Sigmoid colon (tissue), 7 donors: ENCODE results near the gene PIGB. TPM values are rescaled to one million over a fixed set of nuclear protein-coding genes. Genes with fewer than 3 reads are reported as not detected.
"Not testable (repeated sequence)": the region's sequence is repeated elsewhere in the genome, so short reads cannot be mapped to it uniquely, and the experiment has no call there.

Experiments
- DNase-seq: peaks from one replicate; pipeline ENCODE4 v3.0.0-alpha.2; 2019
- H3K27ac ChIP-seq, 4 donors: fragments of 200-600 bp; sonication (generic); one replicate each; pipeline ENCODE4 v1.5.1; 2016 to 2019; ENCODE audit warnings: mild to moderate bottlenecking in 1 of 4
- H3K27me3 ChIP-seq, 3 donors: fragments of 200-600 bp; sonication (generic); one replicate each; pipeline ENCODE4 v1.5.1; 2019; ENCODE audit warnings: mild to moderate bottlenecking in 1 of 3
- H3K36me3 ChIP-seq, 4 donors: fragments of 200-600 bp; sonication (generic); one replicate each; pipeline ENCODE4 v1.5.1; 2016 to 2019
- H3K4me1 ChIP-seq, 4 donors: fragments of 200-600 bp; sonication (generic); one replicate each; pipeline ENCODE4 v1.5.1; 2017 to 2019
- H3K4me3 ChIP-seq, 4 donors: fragments of 200-600 bp; sonication (generic); one replicate each; pipeline ENCODE4 v1.5.1; 2017 to 2019; ENCODE audit warnings: mild to moderate bottlenecking in 2 of 4, moderate library complexity in 1 of 4
- H3K9me3 ChIP-seq, 4 donors: fragments of 200-600 bp in 3 of 4; sonication (generic) in 3 of 4; one replicate each; pipeline versions ENCODE4 v1.5.1 to v1.6.1; 2013 to 2019
- CTCF ChIP-seq, 4 experiments: fragments of 450-650 bp in 3 of 4; fragments of 200-600 bp in 1 of 4; IDR thresholded peaks; one replicate each; pipeline ENCODE4 v1.5.1; 2016 to 2019; ENCODE audit warnings: antibody characterized with exemption in 4 of 4, mild to moderate bottlenecking in 3 of 4, moderate library complexity in 2 of 4
- EP300 ChIP-seq, 4 donors: sonication (generic); formaldehyde crosslinking; IDR thresholded peaks; one replicate each; pipeline ENCODE4 v1.6.1; 2017; ENCODE audit warnings: antibody characterized with exemption in 4 of 4
- POLR2A ChIP-seq, 2 donors: fragments of 450-650 bp; IDR thresholded peaks; one replicate each; pipeline ENCODE4 v1.6.1; 2016; ENCODE audit warnings: antibody characterized with exemption in 2 of 2, mild to moderate bottlenecking in 2 of 2, moderate library complexity in 2 of 2
- POLR2AphosphoS5 ChIP-seq, 4 donors: sonication (generic); formaldehyde crosslinking; IDR thresholded peaks; one replicate each; pipeline ENCODE4 v1.6.1; 2017; ENCODE audit warnings: antibody characterized with exemption in 4 of 4
- WGBS, 2 donors: extraction: QIAGEN DNeasy Blood & Tissue Kit; methylation state at CpG; one replicate each; pipeline ENCODE4 v1.1.7; 2013; 5-methylcytosine and 5-hydroxymethylcytosine counted together
- intact Hi-C: fragments of 100-400 bp; cut with DNase I; formaldehyde crosslinking; loops from one replicate; pipeline ENCODE4 v1.15.1; 2023
- polyA plus RNA-seq, 3 donors: library from polyadenylated mRNA; stranded (reverse); fragments of 200-250 nt; gene quantifications; one replicate each; pipeline ENCODE4 v1.2.3, GENCODE V29; 2013
- total RNA-seq, 4 donors: library from RNA; depleted of rRNA; stranded (reverse); fragments of >200 nt; gene quantifications; one replicate each; pipeline ENCODE4 v1.1.0, GENCODE V29; 2016
- donor health status: healthy with polysubstance abuse.
- donor health status: Bipolar disorder and iron deficiency.
- donor health status: healthy.

The PIGB gene
- total and polyA plus RNA-seq, 7 donors = 3.9 to 13.6 (median 6.3) TPM

- H3K27ac ChIP-seq = peak overlapping the region in 3 of 4 donors; percentile 24 to 60 (median 53)
- 68 to 74% methylated on average over 5 of the region's 5 CpGs for WGBS, 2 donors
- no peak overlapping the region for H3K4me3 ChIP-seq
- intact Hi-C loops = no loop called here
- DNase-seq = no peak
- H3K9me3 ChIP-seq = no peaks in the 10 kb centered on the region
- no peaks in the 10 kb centered on the region for H3K27me3 ChIP-seq
- H3K36me3 ChIP-seq = no peaks in the 10 kb centered on the region
- H3K4me1 ChIP-seq = peaks cover 0 to 25% (median 13%) of the 10 kb centered on the region in 4 donors
- TF ChIP-seq CTCF (IDR thresholded peaks at IDR 0.05) (no peak), POLR2A (IDR thresholded peaks at IDR 0.05) (no peak), EP300 (IDR thresholded peaks at IDR 0.05) (no peak), POLR2AphosphoS5 (IDR thresholded peaks at IDR 0.05) (no peak)
Measured at GRCh38 chr15:55282284-55282833, 36.7 kb upstream of the PIGB start.

- Histone ChIP-seq H3K9me3 (no peaks in the 10 kb centered on the region), H3K36me3 (no peaks in the 10 kb centered on the region), H3K4me1 (peaks cover 0 to 27% (median 12%) of the 10 kb centered on the region in 4 donors), H3K27ac (peak overlapping the region in 1 of 4 donors; percentile 53), H3K4me3 (no peak overlapping the region), H3K27me3 (no peaks in the 10 kb centered on the region)
- no peak for DNase-seq
- TF ChIP-seq EP300 (IDR thresholded peaks at IDR 0.05) (no peak), CTCF (IDR thresholded peaks at IDR 0.05) (no peak), POLR2AphosphoS5 (IDR thresholded peaks at IDR 0.05) (no peak)
- 80% methylated on average over 6 of the region's 6 CpGs for WGBS, 2 donors
- intact Hi-C loops = no loop called here
Measured at GRCh38 chr15:55283379-55284147, 35.5 kb upstream of the PIGB start.

- DNase-seq = no peak
- H3K9me3 ChIP-seq = no peaks in the 10 kb centered on the region
- TF ChIP-seq CTCF (IDR thresholded peaks at IDR 0.05) = no peak
- TF ChIP-seq POLR2A (IDR thresholded peaks at IDR 0.05) = no peak
- TF ChIP-seq POLR2AphosphoS5 (IDR thresholded peaks at IDR 0.05) = no peak
- TF ChIP-seq EP300 (IDR thresholded peaks at IDR 0.05) = no peak
- H3K27ac ChIP-seq = no peak overlapping the region
- intact Hi-C loops = no loop called here
- no peak overlapping the region for H3K4me3 ChIP-seq
- no peaks in the 10 kb centered on the region for H3K27me3 ChIP-seq
- H3K4me1 ChIP-seq = peaks cover 0 to 33% (median 12%) of the 10 kb centered on the region in 4 donors
- H3K36me3 ChIP-seq = no peaks in the 10 kb centered on the region
- WGBS, 2 donors = 89% methylated on average over 1 of the region's 1 CpG
Measured at GRCh38 chr15:55284426-55284825, 34.6 kb upstream of the PIGB start.

- peaks cover 0 to 32% (median 18%) of the 10 kb centered on the region in 4 donors for H3K4me1 ChIP-seq
- H3K27me3 ChIP-seq, H3K9me3 ChIP-seq, intact Hi-C loops, H3K27ac ChIP-seq, H3K4me3 ChIP-seq, DNase-seq, H3K36me3 ChIP-seq: not testable (repeated sequence)
- WGBS, 2 donors = 95% methylated on average over 10 of the region's 10 CpGs
Measured at GRCh38 chr15:55286442-55287189, 32.4 kb upstream of the PIGB start.
